Central memory CD4-positive, alpha-beta T cell (primary cell): Measurements from ENCODE around the gene TYSND1.
"Not testable (repeated sequence)": the region's sequence is repeated elsewhere in the genome, so short reads cannot be mapped to it uniquely, and the experiment has no call there.

Source experiments
- DNase-seq: peaks from one replicate; pipeline ENCODE4 v3.0.0; 2022

The TYSND1 gene

DNA sequence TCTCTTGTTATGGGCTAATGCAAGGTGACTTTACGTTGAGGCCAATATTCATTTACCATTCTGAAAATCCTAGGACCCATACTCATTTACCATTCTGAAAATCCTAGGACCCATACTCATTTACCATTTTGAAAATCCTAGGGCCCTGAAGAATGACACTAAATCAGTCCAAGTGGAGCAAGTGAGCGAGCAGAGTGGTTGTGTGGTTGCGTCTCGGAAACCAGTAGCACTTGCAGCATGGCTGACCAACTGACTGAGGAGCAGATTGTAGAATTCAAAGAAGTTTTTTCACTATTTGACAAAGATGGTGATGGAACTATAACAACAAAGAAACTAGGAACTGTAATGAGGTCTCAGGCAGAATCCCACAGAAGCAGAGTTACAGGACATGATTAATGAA is 16.9 kb upstream of the TYSND1 start:
- no peak for DNase-seq

DNA sequence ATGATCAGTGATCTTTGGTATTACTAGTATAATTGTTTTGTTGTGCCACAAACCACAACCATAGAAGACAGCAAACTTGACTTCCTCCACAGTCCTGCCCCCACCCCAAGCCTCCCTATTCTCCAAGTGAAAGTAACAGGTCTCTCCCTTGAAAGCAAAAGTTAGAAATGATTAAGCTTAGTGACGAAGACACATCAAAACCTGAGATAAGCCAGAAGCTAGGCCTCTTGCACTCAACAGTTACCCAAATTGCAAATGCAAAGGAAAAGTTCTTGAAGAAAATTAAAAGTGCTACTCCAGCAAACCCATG is 16.3 kb upstream of the TYSND1 start:
- peak; percentile 68 for DNase-seq

DNA sequence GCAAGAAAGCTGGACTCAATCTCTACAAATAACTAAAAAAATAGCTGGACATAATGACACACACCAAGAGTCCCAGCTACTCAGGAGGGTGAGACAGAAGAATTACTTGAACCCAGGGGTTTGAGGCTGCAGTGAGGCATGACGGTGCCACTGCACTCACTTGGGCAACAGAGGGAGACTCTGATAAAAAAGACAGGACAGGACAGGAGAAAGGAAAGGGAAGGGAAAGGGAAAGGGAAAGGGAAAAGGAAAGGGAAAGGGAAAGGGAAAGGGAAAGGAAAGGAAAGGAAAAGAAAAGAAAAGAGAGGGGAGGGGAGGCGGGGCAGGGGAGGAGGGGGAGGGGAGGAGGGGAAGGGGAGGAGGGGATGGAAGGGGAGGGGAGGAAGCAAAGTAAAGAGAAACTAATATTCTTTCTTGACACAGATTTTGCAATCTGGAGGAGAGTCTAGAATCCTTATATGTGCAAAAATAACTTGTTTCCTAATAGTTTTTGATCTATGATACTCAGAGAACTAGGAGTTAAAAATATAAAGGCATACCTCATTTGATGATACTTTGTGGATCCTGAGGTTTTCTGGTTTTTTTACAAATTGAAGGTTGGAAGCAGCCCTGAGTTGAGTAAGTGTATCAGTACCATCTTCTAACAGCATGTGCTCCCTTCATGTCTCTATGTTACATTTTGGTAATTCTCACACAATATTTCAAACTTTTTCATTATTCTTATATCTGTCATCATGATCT is 15.8 kb upstream of the TYSND1 start:
- no peak for DNase-seq

DNA sequence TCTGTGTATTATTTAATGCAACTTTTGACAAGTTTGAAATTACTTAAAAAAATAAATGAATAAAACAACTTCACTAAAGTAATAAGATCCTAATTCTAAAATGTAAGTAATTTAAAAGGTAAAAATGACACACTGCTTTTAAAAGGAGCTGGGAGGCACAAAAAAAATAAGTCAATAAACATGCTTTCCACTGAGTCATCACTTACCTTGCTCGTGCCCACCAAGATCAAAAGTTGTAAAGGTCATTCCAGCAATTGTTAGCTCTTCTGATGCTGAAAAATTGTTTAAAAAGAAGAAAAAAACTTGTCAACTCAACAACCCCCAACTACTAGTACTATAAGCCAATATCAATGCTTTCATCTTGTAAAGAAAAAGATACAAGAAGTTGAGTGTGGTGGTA is 14.3 kb upstream of the TYSND1 start:
- no peak for DNase-seq

DNA sequence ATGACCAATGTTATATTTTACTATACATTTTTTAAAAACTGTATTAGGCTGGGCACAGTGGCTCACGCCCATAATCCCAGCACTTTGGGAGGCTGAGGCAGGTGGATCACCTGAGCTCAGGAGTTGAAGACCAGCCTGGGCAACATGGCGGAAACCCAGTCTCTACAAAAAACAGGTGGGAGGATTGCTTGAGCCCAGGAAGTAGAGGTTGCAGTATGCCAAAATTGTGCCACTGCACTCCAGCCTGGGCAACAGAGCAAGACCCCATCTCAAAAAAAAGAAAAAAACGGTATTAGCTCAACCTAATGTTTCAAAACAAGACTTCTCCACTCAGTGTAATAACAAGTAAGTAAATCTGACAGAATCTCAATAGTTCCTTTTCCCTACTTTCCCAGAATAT is 12.9 kb upstream of the TYSND1 start:
- not testable (repeated sequence) for DNase-seq

DNA sequence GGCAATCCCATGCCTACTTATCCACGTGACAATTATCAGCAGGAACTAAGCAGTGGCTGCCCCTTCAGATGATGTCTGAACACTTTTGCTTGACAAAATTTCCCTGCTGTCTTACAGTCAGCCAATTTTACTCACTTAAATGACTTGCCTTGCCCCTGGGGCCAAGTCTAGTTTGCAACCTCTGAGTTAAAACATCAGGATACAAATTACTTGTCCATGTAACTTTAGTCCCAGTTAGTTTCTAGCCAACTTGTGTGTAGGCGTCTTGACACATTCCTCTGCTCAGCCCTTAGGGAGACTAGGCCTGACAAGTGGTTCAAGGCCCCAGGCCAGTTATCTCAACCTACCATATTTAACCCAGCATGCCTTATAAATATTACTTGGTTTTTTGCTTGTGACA is 11.6 kb upstream of the TYSND1 start:
- DNase-seq = no peak

DNA sequence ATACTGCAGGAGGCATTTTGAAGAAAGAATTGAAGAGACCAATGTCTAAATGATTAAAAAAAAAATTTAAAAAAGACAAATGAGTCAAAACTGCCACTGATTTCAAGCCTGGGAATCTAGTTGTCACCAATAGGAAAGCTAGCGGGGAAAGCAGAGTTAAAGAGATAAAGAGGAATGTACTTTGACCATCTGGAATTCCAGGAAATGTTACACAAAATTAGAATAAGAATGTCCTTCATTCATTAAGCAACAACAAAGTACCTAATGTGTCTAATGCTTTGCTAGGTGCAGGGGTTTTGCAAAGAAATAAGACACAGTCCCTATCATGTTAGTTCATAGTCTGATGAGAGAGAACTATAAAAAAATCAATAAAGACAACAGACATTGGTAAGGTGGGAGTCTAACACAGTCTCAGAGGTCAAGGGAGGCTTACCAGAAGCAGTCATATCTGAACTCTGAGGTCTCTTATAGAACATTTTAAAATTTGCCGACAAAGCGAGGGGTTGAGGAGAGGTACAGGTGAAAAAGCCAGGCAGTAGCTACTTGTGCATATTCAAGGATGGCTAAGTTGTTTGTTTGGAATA is 8.8 kb upstream of the TYSND1 start:
- no peak for DNase-seq

DNA sequence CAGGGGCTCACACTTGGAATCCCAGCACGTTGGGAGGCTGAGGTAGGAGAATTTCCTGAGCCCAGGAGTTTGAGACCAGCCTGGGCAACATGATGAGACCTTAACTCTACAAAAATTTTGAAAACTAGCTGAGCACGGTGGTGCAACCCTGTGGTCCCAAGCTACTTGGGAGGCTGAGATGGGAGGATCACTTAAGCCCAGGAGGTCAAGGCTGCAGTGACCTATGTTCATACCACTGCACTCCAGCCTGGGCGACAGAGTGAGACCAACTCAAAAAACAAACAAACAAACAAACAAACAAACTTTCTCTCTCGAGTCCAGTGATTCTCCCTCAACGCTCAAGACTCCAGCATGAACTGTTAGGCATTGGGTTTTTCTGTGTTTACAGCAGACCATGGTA is 2.0 kb upstream of the TYSND1 start:
- no peak for DNase-seq

DNA sequence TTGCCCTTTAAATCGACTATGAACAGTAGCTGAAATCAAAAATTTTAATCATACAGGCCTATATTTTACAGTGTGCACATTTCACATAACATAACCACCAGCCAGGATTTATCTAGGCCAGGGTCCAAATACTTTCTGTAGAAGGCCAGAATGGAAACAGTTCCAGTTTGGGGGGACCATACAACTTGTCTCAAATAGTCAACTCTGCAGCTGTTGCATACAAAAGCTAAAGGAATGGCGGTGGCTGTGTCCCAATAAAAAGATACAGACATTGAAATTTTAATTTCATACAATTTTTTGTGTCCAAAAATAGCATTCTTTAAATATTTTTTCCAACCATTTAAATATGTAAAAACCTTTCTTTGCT is 742 bp upstream of the TYSND1 start:
- no peak for DNase-seq

DNA sequence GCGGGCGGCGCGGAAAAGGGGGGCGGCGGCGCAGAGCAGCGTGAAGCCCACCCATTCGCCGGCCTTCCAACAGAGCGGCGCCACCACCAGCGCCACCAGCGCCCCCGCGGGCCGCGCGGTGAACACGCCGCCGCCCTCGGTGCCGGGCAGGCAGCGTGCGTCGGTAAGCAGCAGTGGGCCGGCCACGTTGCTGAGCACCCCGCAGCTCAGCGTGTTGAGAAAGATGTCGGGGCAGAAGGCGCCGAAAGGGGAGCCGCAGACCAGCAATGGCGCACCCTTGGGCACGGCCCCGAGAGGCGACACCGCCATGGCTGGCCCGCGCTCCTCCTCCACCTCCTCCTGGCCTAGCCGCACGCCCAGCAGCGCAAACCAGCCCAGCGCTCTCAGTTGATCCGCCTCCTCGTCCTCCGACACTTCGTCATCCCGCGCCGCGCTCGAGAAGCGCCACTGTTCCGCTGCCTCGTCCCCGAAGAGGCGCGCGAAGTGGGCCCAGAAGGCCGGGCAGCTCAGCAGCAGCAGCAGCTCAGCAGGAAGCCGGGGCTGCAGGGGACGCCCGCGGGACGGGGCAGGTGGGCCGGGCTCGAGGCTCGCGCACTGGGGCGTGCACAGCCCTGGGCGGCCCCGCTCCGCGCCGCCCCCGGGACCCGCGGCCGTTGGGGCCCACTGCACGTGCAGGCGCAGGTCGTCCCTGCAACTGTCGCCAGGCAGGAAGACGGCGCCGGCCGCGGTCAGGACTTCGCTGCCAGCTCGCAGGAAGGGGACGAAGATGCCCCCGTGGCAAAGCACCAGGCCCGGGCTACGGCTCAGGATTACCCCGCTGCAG is 623 bp downstream of the TYSND1 start:
- DNase-seq = peak; percentile 77

DNA sequence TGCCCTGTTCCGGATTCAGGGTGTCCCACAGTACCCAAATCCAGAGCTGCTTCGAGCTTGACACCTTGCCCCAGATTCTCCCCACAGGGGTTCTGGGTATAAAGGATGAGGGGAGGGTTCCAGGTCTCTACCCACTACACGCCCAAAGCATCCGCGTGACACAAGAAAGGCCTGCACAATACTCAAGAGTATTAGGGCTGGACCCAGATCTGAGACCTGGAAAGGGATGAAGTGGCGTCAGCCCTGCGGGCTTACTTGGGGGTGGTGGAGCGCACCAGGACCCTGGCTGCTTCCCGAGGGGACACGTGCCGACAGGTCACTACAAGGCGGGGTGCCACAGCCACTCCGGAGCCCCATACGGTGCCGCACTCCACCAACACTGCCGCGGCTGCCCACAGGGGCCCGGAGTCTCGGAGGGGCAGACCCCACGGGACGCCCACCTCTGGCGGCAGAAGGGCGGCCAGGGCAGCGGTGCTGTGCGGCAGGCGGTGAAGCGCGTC is 1.3 kb downstream of the TYSND1 start:
- peak; percentile 6 for DNase-seq

DNA sequence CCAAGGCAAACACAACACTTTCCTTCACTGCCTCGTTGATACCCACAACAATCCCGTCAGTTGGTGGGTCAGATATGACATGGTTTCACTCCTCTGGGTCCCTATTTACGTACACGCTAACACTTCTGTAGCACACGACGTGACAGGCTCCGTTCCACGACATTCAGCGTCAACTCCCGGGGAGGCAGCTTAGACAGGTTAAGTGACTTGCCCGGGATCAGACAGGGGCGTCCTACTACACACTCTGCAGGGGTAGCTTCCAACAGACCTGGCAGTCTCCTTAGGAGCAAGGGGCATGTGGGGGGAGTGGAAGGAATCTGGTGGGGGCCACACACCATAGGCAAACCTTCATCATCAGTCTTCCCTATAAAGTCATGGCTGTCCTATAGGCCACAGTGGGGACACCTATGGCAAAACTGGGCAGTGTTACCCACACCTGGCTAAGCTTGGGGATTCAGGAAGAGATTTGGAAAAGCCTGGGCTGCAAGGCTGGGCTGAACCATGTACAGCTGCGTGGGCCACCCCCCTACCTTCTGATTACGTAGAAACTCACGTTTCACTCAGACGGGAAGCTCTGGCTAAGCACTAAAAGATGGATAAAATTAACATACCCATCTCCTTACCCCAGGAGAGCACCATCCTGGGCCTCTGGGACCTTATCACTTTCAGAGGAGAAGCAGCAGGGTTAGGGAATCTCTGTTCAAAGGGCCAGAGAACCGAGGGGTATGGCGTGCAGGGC is 2.0 kb downstream of the TYSND1 start:
- no peak for DNase-seq

DNA sequence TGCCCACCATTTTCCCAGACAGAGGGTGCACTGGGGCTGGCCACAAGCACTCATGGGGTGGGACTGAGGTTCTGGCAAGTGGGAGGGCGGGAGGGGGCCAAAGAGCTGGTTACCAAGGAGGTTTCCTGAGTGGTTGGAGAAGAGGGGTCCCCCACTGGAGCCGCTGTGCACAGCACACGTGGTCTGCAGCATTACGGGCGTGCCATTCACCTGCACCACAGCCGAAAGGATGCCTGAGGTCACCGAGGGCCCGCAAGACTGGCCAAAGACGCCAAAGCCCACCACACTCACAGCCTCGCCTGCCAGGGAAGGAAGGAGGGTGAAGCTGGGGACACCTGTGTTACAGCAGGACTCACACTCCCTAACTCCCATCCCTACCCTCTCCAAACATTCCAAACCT is 3.9 kb downstream of the TYSND1 start:
- no peak for DNase-seq

DNA sequence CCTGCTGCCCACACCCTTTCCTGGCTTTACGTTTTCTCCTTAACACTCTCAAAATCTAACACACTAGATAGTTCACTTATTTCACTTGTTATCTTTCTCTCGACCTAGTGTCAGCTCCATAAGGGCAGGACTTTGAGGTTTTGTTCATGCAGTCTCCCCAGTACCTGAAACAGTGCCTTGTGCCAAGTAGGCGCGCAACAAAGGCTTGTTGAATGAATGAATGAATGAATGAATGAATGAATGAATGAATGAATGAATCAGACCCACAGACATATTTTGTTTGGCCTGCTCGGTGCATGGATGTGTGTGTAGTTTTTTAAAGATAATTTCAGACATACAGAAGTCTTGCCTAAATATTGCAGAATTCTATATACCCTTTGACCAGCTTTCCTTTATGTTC is 6.2 kb downstream of the TYSND1 start:
- no peak for DNase-seq

DNA sequence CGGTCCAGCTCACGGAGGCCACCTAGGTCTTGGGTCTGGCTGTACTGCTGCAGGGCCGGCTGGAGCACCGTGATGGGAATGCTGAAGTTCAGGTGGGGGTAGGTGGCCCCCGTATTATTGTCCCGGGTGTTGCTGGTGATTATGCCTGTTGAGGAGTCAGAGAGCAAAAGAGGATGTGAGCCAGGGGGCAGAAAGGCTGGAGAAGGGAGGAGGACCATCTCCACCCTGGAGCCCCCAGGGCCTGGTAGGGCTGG is 6.6 kb downstream of the TYSND1 start:
- DNase-seq = no peak

DNA sequence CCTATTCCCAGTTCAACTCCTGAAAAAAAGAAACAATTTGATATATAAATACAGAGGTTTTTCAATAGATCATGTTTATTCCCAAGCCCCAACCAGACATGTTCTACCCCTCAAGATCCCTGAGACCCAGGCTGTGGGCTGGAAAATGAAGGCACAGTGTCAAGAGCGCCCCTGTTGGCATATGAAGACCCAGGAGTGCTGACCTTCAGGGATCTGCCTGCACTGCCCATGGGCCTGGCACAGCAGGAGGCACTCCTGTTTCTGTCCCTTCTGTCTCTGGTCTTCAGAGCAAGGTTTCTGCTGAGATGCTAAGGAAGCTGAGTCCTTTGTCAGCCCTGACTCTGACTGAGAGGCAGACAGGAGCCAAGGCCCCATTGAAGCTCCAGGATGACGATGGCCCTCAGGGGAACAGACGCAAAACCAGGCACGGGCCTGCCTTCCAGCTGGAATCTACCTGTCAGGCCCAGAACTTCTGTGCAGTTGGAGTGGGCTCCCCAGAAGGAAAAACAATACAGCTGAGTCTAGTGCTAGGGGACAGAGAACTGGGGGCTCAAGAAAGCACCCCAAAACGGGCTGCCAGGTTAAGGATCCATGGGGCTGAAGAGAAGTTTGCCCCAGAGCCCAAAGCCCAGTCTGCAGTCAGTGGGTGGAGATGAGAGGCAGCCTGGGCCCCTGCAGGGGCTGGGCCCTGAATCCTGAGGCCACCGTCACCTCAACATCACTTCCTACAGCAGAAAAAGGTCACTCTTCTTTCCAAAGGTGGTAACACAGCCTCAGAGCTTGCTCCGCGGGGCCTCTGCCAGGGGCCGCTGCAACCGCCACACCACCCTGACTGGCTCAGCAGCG is 7.1 kb downstream of the TYSND1 start:
- no peak for DNase-seq

DNA sequence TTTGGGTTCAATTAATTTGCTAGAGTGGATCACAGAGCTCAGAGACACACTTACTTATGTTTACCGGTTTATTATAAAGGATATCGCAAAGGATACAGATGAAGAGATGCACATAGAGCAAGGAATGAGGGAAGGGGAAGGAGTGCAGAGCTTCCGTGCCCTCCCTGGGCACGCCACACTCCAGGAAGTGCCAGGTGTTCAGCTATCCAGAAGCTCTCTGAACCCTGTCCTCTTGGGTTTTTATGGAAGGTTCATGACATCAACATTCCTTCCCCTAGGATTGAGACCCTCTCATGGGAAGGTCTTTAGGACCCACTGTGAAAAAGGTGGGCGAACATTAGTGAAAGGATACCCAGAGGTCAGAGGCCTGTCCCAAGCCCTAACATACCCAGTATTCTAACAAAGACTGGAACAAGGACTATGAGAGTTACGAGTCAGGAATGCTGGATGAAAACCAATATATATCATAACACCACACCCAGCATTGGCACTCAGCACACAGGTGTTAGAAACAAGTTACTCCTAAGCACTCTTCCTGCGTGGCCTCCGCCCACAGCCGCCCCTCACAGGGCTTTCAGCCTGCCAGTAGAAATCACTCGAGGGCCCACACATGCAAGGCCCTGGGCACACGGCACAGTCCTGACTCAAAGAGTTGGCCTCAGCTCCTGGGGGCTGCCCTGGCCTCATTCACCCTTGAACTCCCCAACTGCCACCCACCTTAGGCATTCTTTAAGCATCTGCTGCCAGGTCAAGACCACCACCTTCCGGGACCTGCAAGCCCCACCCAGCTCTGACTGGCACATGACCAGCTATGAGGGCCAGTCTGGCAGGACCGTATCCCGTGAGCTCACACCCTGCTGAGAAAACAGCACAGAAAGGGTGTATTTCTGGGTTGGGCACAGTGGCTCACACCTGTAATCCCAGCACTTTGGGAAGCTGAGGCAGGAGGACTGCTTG is 8.3 kb downstream of the TYSND1 start:
- DNase-seq = no peak

DNA sequence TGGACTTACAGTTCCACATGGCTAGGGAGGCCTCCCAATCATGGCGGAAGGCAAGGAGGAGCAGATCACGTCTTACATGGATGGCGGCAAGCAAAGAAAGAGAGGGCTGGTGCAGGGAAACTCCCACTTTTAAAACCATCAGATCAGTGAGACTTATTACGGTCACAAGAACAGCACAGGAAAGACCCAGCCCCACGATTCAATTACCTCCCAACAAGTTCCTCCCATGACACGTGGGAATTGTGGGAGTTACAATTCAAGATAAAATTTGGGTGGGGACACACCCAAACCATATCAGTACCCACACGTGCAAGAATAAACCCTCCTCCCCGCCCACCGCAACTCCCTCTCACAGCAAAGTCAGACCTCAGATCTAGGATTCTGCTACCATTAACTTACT is 9.4 kb downstream of the TYSND1 start:
- no peak for DNase-seq

DNA sequence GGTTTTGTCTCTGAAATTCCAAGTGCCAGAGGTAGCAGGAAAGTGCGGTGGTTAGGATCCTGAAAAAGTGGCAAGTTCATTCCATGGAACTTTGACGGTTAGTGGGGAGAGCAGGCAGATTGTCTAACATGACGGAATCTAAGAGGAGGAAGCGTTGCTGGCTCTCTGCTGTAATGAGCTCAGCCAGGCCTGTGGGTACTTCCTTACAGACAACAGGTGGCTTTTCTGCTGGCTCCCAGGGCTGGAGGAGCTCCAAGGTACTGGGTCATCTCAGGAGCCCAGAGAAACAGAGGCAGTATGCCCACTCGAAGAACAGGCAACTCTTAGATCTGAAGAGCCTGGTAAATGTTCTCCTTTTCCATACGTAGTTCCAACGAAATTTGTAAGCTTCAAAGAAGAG is 10.8 kb downstream of the TYSND1 start:
- DNase-seq = no peak

DNA sequence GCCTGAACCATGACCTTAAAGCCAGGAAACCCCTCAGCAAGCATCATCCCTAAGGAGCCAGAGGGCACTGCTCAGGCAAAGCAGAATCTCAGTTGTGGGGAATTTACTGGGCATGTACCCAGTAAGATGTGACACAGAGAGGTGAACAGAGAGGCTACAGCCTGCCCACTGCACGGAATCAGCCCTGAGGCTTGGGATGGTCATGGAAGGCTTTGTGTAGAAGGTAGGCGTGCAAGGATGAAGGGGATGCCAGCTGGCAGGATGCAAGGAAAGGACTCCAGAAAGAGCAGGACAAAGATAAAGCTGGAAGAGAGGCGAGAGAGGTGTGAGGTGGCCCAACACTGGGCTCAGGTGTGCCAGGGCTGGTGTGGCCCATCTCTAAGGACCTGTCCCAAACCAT is 11.5 kb downstream of the TYSND1 start:
- no peak for DNase-seq
